Activated CD4-positive, CD25-positive, alpha-beta regulatory T cell treated with anti-CD3 and anti-CD28 coated beads, Interleukin-2, amount 50 U/mL, for 16 hours (primary cell): ENCODE data around the gene GLYATL1.

ENCODE experiments used
- DNase-seq: peaks from one replicate; pipeline ENCODE4 v3.0.0-alpha.2; 2020; ENCODE audit warnings: low read depth, low spot score

The GLYATL1 gene, protein sequence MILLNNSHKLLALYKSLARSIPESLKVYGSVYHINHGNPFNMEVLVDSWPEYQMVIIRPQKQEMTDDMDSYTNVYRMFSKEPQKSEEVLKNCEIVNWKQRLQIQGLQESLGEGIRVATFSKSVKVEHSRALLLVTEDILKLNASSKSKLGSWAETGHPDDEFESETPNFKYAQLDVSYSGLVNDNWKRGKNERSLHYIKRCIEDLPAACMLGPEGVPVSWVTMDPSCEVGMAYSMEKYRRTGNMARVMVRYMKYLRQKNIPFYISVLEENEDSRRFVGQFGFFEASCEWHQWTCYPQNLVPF

GRCh38 chr11:58939277-58939676 is at the start of gene GLYATL1:
Gene GLYATL1, plus strand, starts transcription at chr11:58939488. Its CDS starts 7,600 bp downstream, at chr11:58947088.
- no peak for DNase-seq

GRCh38 chr11:58893899-58894298 is 45.4 kb upstream of the GLYATL1 start:
- no peak for DNase-seq

- no peak for DNase-seq
These were observed 41.2 kb upstream of the GLYATL1 start for GRCh38 chr11:58898106-58898505.

DNA sequence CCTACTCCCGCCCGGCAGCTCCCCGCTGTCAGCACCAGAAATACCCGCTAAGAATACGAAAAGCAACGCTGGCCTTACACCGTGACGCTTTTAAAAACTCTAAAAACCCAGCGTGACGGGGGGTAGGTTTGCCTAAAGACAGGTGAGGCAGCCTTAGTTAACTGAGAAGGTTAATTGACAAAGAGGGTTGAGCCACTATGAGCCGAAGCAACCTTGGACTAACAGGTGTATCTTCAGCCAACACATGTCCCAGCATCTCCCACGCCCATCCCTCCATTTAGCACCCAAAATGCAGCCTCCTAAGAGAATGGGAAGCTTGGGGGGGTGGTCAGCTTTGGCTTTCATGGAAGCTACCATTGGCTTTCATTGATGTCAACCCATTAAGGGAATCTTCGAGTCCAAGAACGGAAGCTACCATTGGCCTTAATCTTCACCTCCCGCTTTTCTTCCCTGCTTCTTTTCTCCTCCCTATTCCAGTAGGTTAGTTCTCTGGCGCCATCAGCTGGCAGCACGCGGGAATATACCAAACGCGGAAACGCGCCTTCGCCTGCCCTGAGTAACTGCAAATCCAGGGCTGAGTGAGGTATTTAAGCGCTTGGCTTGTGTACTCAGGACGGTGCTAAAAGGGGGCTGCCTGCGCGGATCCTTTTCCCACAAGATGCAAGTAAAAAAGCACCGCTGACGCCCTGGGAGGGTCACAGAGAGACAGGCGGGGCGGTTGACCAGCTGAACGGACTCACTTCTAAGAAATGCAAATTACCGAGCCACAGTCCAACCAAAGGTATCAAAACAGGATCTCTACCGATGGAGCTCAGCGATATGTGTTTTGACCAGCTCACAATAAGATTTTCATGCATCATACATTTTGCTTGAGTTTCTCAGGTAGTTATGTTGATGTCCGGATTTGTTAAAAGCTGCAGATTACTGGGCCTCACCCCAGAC is 38.5 kb upstream of the GLYATL1 start:
- DNase-seq: no peak

GRCh38 chr11:58902881-58903280 is 36.4 kb upstream of the GLYATL1 start:
- DNase-seq: no peak

DNA sequence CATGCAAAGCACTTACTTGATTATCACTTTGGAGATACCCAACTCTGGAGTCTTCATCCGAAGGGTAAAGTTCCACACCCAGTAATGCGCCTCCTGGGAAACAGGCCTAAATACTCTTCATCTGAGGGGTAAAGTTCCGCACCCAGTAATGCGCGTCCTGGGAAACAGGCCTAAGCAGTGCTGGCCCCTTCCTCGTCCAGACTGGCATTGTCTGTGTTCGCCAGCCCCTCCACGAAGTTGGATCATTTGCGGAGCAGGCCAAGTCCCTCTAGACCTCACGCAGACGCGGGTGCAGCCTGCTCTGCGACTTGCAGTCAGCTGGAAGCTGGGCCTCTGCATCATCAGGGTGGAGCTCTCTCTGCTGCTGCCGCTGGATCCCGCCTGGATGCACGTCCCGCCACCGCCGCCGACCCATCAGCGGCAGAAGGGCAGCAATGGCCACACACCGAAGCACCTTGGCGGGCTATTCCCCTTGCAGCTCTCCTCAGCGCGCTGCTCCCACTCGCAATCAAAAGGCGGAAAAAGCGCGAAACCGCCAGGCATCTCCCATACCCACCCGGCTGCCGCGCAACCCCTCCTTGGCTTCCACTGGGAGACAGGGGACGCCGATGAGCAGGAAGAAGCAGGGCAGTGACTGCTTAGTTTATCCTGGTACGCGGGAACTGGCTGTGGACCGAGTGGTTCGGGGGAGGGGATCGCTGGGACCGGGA is 34.1 kb upstream of the GLYATL1 start:
- DNase-seq: no peak

DNA sequence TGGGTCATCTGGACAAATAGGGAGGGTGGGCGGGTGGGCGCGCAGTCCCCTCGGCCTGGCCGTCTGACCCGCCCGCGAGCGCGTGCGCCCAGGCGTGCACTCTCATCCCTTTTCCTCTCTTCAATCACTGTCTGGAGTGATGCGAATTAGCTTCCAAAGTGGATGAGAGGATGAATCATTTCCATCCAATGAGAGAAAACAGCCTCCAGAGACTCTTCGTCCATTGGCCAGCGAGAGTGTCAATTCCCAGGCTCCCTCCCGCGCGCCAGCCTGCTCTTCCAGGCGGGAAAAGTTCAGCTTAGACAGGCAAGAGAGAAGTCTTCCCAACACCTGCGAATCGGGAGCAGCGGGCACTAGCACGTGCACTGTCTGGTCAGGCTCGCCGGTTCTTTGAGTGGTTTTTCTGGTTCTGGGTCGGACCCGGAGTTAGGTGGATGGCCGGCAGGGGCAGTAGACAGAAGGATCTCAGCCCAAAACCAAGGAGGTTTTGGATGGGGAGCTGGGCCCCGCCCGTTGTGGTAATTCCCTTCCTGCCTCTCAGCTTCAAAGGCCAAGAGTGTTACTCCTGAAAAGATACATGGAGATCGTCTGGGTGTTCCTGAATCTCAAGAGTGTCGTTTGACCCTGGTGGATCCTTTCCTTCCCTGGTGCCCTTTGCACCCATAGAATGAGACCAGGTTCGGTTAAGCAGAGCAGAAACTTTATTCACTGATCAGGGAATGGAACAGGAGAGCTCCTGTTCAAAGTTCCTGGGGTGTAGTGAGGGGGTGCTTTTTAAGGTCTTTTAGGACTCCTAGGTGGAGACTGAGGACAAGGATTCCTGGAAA is 33.4 kb upstream of the GLYATL1 start:
- no peak for DNase-seq

GRCh38 chr11:58907780-58908179 is 31.5 kb upstream of the GLYATL1 start:
- DNase-seq: no peak

DNA sequence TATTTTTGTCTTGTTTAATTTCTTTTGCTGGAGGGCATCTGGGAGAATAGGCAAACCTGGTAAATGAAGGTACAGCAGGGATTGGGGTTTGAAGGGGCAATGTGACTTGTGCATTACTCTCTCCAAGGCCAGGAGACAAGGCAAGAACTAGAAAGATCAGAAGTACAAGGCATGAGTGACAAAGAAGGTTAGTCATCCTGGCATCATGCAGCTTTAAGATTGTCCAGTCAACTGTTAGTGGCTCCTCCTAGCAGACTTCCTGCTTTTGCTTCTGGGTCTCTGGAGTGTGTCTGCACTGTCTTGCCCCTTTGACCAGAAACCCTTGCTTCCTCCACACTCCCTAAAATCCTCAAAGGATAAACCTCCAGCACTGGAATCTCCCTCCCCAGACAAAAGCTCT is 27.2 kb upstream of the GLYATL1 start:
- DNase-seq: no peak

- DNase-seq: no peak
These were observed 25.6 kb upstream of the GLYATL1 start for GRCh38 chr11:58913685-58914084.

DNA sequence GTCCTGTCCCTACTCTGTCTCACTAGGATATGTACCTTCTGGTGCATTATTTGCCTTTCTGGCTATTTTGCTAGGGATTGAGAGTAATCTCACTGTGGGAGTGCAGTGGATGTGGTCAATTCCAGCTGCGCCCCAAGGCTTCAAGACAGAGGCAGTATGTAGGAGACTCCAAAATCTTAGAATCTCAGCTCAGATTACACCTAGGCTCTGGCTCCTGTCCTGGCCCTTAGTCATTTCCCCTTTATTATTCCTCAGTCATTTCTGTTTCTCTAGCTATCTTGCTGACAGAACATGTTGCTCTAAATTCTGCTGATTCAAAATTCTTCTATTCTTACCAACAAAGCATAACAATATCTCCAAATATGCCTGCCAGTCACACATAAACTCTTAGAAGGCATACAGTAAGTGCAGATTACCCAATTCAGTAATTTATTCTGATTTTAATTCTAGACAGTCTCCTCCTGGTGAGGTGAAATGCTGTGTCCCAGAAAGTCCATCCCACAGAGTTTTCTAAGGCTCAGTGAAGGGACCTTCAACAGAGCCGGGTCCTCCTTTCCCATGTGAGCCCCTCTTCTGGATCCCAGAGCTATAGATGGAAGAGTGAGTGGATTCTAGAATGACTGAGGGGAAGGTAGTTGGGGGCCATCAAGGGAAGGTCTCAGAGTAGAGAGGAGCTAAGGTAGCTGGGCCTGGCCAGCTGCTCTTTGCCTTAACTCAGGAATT is 24.3 kb upstream of the GLYATL1 start:
- DNase-seq: no peak

GRCh38 chr11:58916637-58917036 is 22.7 kb upstream of the GLYATL1 start:
- no peak for DNase-seq

DNA sequence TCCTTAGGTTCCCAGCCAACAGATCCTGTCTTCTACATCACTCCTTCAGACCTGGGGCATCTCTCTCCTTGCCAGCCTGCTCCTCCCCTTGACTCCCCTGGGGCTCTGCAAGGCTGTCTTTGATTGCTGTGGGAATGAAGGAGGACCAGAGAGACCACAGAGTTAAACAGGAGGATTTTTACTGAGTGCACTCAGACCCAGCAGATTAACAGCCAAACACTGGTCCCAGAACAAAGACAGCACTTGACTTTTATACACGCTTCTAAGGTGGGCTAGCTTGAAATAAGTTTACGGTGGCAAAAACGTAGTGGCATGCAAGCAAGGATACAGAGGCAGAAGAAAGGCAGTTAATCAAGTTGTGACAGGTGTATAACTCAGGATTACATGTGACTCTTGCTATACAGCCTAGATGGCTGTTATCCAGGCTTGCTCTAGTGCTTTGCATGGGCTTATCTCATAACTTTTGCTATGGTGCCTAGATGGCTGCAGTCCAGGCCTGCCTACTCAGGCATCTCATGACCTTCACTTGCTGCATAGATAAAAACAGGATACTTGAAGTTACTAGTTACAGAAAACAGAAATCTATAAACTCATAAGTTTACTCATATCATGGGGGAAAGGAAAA is 22.0 kb upstream of the GLYATL1 start:
- no peak for DNase-seq

- DNase-seq: no peak
These were observed 19.7 kb upstream of the GLYATL1 start for GRCh38 chr11:58919561-58919960.

GRCh38 chr11:58919980-58920379 is 19.3 kb upstream of the GLYATL1 start:
- DNase-seq: no peak

GRCh38 chr11:58921778-58922390 is 17.4 kb upstream of the GLYATL1 start:
- no peak for DNase-seq

DNA sequence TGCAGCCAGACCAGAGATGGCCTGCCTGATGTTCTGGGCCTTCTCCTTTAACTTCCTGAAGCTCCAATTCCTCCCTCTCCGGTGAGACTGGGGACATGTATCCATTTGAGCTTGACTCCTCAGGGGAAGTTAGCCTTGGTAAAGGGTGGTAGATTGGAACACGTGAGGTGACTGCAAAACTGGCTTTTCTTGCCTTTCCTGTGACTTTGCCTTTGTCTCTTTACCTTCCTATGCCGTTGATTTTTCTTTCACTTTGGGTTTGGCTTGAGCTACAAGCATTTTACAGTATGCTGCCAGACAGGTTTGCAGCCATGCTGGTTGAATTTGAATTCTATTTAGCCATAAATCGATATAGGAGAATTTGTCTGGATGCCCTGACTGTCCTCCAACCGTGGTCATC is 16.8 kb upstream of the GLYATL1 start:
- no peak for DNase-seq

DNA sequence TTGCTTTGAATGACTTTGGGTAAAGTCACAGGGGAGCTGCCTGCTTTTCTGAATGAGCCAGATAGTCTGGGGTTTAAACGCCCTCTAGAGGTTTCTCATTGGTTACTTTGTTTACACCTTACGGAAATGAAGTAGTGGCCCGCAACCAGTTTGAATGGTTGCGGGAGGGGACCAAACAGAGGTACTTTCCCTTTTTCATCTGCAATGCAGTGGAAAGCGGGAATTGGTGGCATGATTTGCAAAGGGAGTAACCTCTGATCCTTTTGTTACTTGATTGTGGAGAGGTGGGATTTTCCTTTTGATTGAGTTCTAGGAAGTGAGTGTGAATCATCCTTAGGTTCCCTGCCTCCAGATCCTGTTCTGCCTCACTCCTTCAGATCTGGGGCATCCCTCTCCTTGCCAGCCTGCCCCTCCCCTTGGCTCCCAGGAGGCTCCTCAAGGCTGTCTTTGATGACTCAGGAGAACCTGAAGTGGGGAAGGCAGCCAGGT is 15.9 kb upstream of the GLYATL1 start:
- no peak for DNase-seq

GRCh38 chr11:58924230-58924629 is 15.1 kb upstream of the GLYATL1 start:
- DNase-seq: no peak

DNA sequence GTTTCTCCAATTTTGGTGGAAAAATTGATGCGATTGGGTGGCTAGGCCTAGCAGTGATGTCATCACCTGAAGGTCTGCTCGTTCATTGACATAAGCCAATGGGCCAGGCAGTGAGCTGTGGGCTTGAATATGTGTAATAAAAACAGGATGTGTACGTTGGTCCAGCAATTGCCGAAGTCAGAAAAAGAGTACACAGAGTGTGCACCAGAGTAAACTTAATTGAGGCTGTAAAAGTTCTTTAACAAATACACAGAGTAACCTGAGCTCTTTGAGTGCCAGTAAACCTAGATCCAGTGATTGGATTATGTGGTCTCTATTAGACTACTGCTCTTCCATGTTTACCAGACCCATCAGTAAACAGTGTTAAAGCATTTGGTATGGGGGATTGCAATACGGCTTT is 13.0 kb upstream of the GLYATL1 start:
- no peak for DNase-seq
